ENCODE data around the gene THAP7.
"Not testable (repeated sequence)": the region's sequence is repeated elsewhere in the genome, so short reads cannot be mapped to it uniquely, and the experiment has no call there.

The THAP7 gene

GRCh38 chr22:21012446-21013407, 10.8 kb upstream of the THAP7 start:
- no peak for DNase-seq

DNA sequence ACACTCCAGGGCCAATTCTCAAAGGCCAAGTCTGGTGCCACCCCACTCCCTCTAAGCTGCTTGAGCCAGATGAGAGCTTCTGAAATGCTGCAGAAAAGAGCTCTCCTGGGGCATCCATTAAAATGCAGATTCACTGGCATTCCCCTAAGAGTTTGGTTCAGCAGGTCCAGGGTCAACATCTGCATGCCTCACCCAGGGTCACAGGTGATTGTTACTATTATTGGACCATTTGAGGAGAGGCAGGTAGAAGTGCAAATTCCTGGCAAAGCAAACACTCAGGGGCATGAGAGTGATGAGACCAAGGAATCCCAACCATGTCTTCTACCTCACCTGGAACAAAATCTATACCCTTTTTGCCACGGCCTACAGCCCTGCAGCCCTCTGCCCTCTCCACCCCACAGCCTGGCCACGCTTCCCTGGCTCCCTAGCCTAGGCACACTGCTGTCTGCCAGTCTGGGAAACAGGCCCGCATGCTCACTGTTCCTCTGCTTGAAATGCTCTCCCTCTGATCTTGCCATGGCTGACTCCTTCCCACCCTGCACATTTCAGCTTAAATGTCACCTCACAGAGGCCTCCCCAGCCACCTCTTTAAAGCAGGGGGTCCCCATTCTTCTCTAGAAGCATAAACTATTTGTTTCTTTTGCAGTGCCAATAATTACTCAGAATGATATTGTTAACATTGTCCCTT, 8.7 kb upstream of the THAP7 start:
- no peak for DNase-seq

DNA sequence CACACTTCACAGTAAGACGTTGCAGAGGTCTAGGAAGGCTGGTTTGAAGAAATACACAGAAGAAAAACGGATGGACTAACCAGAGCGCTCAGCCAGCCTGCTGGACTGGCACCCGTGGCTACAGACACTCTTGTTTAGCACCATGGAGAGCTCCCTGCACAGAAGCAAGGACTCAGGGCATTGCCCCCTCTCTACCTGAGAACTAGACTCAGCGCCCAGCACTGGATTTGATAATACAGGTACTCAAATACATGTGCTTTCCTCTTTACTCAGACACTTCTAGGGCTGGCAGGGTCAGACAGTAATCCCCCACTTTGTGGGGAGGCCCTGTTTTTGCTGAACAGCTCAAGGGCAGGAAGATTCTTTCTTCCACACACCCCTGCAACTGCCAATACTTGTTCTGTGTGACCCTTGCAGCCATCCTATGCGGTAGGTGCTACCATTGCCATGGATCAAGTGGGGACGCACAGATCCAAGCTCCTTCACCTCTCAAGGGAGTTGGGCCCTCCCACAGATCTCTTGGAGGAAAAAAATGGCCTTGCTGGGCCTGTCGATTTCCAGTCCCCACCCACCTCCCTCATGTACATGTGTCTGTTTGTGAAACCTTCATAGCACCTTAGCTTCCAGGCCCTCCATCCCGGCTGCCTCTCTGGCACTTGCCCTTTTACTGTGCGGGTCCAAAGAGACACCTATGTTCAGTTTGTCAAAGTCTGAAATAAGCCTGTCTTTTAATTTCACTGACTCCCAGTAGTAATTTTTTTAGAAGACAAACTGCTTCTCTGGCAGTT, 7.9 kb upstream of the THAP7 start:
- no peak for DNase-seq

- not testable (repeated sequence) for DNase-seq
Measured at GRCh38 chr22:21009208-21009607, 7.3 kb upstream of the THAP7 start.

DNA sequence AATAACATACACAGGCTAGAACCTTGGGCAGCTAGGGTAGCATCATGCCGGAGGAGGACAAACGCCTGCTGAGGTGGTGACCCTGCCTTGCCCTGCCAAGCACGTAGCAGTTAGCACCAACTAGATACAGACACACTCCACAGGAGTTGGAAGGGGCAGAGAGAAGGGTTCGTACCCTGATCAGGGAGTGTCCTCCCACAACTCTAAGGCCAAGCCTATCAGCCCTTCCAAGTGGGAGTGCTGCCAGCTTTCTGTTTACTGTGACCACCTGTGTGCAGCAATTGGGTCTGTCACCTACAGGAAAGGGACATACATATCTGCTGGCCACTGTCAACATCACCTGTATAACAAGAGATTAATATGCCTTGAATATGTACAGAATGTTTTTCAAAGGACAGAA, 1.9 kb upstream of the THAP7 start:
- DNase-seq, result no peak

- no peak for DNase-seq
Measured at GRCh38 chr22:21000987-21001600, 824 bp downstream of the THAP7 start.

DNA sequence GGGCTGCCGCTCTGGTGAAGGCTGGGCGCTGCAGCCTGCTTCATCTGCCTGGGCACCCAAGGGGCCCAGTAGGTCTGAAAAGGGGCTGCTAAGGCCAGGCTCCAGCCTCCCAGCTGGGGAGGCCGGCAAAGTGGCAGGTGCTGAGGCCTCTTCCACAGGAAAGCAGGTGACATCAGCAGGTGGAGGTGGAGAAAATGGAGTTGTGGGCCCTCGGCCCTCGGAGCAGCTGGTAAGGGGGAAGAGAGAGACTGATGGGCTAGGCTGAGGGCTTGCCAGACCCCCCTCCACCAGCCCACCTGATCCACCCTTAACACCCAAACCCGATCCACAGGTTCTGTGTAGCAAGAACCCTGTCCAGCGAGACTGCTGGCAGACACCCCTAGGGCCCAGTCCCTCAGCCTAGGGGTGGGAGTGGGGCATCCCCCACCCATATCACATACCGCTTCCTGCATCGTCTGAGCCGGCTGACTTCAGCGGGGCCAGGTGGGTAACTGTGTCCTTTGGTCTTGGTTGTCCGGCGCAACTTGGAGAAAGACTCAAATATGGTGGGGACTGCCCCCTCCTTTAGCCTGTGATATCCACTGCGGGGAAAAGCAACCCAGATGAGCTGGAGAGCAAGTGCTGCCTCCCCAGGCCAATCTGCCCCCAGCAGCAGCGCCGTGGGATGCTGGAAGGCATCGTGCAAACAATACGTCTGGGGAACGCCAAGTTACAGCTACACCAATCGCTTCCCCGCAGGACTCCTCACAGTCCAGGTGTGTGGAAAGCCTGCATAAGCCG, 1.5 kb downstream of the THAP7 start:
- no peak for DNase-seq

- no peak for DNase-seq
Measured at GRCh38 chr22:20999350-21000206, 2.3 kb downstream of the THAP7 start.

GRCh38 chr22:20998411-20999336, 3.2 kb downstream of the THAP7 start:
- no peak for DNase-seq

GRCh38 chr22:20997536-20998257, 4.2 kb downstream of the THAP7 start:
- no peak for DNase-seq

- DNase-seq, result no peak
Measured at GRCh38 chr22:20996598-20997535, 5.1 kb downstream of the THAP7 start.

GRCh38 chr22:20996031-20996410, 5.9 kb downstream of the THAP7 start:
- DNase-seq, result no peak

- no peak for DNase-seq
Measured at GRCh38 chr22:20995329-20996030, 6.4 kb downstream of the THAP7 start.

DNA sequence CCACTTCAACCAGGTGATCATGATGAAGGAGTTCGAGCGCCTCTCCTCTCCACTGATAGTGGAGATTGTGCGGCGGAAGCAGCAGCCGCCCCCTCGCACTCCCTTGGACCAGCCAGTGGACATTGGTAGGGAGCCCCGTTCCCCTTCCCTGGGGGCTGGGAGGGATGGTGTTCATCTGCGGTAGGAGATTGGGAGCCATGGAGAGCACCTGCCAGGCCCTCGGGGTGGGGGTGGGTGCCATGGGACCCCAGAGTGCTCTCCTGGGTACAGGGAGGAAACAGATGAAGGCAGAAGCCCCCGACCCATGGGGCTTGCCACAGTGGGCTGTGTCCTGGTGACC, 7.0 kb downstream of the THAP7 start:
- no peak for DNase-seq

DNA sequence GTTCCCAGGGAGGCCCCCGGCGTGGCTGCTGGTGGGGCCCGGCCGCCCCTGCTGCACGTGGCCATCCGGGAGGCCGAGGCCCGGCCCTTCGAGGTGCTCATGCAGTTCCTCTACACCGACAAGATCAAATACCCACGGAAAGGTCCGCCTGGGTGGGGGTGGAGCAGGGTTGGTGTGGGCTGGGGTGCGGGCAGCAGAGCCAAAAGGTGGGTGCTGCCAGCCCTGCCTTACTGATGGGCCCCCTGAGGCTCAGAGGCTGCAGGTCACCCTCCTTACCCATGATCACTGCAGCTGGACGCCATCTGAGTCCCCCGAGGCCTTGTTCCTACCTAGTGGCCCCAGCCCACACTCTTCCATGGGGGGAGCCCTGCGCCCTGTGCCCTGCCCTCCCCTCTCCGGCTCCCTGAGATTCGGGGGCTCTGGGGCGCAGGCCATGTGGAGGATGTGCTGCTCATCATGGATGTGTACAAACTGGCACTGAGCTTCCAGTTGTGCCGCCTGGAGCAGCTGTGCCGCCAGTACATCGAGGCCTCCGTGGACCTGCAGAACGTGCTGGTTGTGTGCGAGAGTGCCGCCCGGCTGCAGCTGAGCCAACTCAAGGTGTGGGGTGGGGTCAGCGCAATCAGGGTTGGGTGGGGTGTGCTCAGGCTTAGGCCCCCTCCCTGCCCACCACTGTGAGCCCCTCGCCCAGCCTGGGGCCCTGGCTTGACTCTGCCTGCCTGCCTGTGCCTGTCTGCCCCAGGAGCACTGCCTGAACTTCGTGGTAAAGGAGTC, 7.6 kb downstream of the THAP7 start:
- DNase-seq, result no peak

DNA sequence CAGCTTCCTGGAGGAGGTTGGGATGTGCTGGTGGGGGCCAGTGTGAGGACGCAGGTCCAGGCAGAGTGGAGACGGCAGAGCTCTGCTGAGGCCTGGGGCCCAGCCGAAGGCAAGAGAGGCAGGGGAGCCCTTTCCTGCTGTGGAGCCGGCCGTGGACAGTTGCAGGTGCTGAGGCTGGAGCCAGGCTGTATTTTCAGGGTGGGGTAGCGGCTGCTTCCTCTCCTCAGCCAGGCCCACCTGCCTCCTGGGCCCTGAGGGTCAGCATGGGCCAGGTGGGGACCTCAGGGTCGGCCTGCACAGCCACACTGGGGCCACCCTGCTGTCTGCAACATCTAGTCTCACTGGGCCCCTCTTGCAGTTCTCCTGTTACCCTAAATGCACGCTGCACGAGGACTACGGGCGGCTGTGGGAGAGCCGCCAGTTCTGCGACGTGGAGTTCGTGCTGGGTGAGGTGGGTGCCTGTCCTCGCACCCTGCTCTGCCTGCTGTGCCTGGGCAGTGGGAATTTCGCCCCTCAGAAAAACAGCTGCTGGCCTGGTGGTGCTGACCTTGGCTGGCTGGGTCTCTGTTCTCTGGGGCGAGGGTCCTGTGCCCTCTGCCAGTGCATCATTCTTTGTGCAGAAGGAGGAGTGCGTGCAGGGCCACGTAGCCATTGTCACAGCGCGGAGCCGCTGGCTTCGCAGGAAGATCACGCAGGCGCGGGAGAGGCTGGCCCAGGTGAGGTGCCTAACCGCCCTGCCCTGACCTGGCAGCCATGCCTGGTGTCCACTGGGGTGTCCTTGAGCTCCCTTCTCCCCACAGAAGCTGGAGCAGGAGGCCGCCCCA, 8.4 kb downstream of the THAP7 start:
- no peak for DNase-seq
